Liver (tissue), 3 donors: ENCODE results near the gene FAM234B.

Source experiments
- ATF3 ChIP-seq: IDR thresholded peaks from 2 replicates; pipeline ENCODE4 v1.6.1; 2016; ENCODE audit warnings: antibody characterized with exemption
- CTCF ChIP-seq: fragments of 150-350 bp; IDR thresholded peaks from 2 replicates; pipeline ENCODE4 v1.5.1; 2017; ENCODE audit warnings: improper control_type of control experiment, low read depth, low read length; ENCODE audit not compliant: missing input control
- EGR1 ChIP-seq, 2 donors: IDR thresholded peaks; 2 replicates each; pipeline ENCODE4 v1.6.1; 2016 to 2018; ENCODE audit warnings: antibody characterized with exemption in 2 of 2, low read depth in 2 of 2
- FOXA1 ChIP-seq: IDR thresholded peaks from 2 replicates; pipeline ENCODE4 v1.6.1; 2016; ENCODE audit warnings: antibody characterized with exemption
- FOXA2 ChIP-seq: IDR thresholded peaks from 2 replicates; pipeline ENCODE4 v1.6.1; 2016; ENCODE audit warnings: antibody characterized with exemption
- GABPA ChIP-seq, 2 donors: IDR thresholded peaks in 1 of 2; conservative IDR thresholded peaks in 1 of 2; 2 replicates each; pipeline ENCODE4 v1.6.1; 2016; ENCODE audit warnings: antibody characterized with exemption in 2 of 2, mild to moderate bottlenecking in 1 of 2, moderate library complexity in 1 of 2
- JUND ChIP-seq, 2 donors: IDR thresholded peaks; 2 replicates each; pipeline ENCODE4 v1.6.1; 2016; ENCODE audit warnings: antibody characterized with exemption in 2 of 2
- MAX ChIP-seq: IDR thresholded peaks from 2 replicates; pipeline ENCODE4 v1.6.1; 2016; ENCODE audit warnings: antibody characterized with exemption
- RAD21 ChIP-seq, 2 donors: IDR thresholded peaks; 2 replicates each; pipeline ENCODE4 v1.6.1; 2016; ENCODE audit warnings: antibody characterized with exemption in 2 of 2, mild to moderate bottlenecking in 2 of 2
- REST ChIP-seq: IDR thresholded peaks from 2 replicates; pipeline ENCODE4 v1.6.1; 2016; ENCODE audit warnings: antibody characterized with exemption, mild to moderate bottlenecking
- SP1 ChIP-seq: IDR thresholded peaks from 2 replicates; pipeline ENCODE4 v1.6.1; 2018; ENCODE audit warnings: antibody characterized with exemption, mild to moderate bottlenecking
- TAF1 ChIP-seq: conservative IDR thresholded peaks from 2 replicates; pipeline ENCODE4 v1.6.1; 2016; ENCODE audit warnings: antibody characterized with exemption, mild to moderate bottlenecking
- YY1 ChIP-seq: IDR thresholded peaks from 2 replicates; pipeline ENCODE4 v1.6.1; 2016; ENCODE audit warnings: antibody characterized with exemption, mild to moderate bottlenecking
- ZBTB33 ChIP-seq: IDR thresholded peaks from 2 replicates; pipeline ENCODE4 v1.6.1; 2016; ENCODE audit warnings: antibody characterized with exemption
- donor health status: healthy.
- donor health status: healthy.

GRCh38 chr12:13085968-13086686 lies 41.9 kb downstream of the FAM234B start:
- no peak for TF ChIP-seq CTCF
- no peak for TF ChIP-seq TAF1
- no peak for TF ChIP-seq SP1
- no peak for TF ChIP-seq FOXA1
- no peak for TF ChIP-seq YY1
- no peak for TF ChIP-seq FOXA2
- TF ChIP-seq GABPA (IDR thresholded peaks at IDR 0.05 in 1 of 2, conservative IDR thresholded peaks at IDR 0.05 in 1 of 2): no peak
- TF ChIP-seq EGR1 (IDR thresholded peaks at IDR 0.05; ENCODE audit: low read depth in 2 of 2): no peak
- TF ChIP-seq MAX: no peak
- TF ChIP-seq RAD21 (IDR thresholded peaks at IDR 0.05): no peak
- no peak for TF ChIP-seq ZBTB33
- no peak for TF ChIP-seq REST
- TF ChIP-seq ATF3: no peak
- TF ChIP-seq JUND (IDR thresholded peaks at IDR 0.05): no peak
